ENCODE results near the gene PLVAP. TPM values are rescaled to one million over a fixed set of nuclear protein-coding genes. Genes with fewer than 3 reads are reported as not detected.
A peak's percentile ranks its signal among the peaks of the same experiment; 100 is the strongest.

Gene PLVAP
- total RNA-seq, 1 donor from 2014 or later = 36.9 TPM

DNA sequence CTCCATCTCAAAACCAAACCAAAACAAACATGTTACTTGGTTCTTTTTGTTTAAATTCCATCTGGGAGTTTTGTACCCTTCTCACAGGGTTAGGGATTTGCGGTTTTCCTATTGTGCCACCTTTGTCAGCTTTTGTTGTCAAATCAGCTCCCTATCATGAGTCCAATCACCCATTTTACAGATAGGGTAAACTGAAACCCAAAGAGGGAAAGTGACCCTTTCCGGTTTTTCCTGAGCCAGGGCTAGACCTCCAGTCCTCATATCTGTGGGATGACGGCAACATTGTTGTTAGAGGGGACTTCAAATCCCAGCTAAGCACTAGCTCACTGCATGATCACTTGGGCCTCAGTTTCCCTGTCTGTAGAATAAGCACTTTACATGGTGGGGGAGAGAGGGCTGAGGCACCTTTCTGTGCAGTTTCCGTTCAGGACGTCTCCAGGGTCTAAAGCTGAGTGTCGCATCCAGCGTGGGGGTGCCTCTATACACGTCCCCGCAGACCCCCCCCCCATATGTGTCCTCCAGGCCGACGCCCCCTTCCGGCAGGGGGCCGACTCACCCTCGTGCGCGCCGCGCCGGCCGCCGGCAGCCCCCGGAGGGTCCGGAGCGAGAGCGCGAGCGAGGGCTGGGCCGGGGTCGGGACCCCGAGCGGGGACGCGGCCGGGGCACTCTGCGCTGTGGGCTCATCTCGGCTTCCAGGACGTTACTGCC is 13.0 kb upstream of the PLVAP start:
- intact Hi-C loops (cut with micrococcal nuclease) = loop anchor here (10.0 kb wide), 1 partner anchor 95 kb away; no protein-coding TSS in a partner anchor
- Histone ChIP-seq H3K27me3 (ENCODE audit: low read depth) (peaks cover 46% of the 10 kb centered on the region), H3K36me3 (no peaks in the 10 kb centered on the region), H3K27ac (replicated peaks) (no peak overlapping the region), H3K4me3 (peak overlapping the region; percentile 64), H3K9me3 (replicated peaks) (peaks cover 12% of the 10 kb centered on the region), H3K4me1 (peaks cover 38% of the 10 kb centered on the region)
- TF ChIP-seq CTCF (IDR thresholded peaks at IDR 0.05; ENCODE audit: borderline replicate concordance) = no peak
- DNase-seq = no peak

DNA sequence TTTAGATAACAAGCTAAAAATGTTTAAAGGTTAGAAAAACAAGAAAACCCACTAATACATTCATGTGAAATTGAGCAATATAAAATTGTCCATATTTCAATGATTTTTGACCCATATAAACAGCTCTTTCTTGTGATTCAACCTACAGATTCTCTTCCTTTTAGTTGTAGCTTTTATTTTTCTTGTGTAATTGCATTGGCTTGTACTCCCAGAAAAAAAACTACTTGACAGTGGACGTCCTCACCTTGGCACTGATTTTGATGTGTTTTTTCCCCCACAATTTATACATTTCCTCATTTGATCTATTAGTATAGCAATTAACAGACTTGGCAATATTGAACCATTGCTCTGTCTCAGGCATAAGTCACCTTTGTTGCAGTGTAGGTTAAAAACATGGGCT is 12.1 kb upstream of the PLVAP start:
- peaks cover 30% of the 10 kb centered on the region for H3K4me1 ChIP-seq
- H3K9me3 ChIP-seq (replicated peaks) = peaks cover 12% of the 10 kb centered on the region
- no peaks in the 10 kb centered on the region for H3K36me3 ChIP-seq
- DNase-seq = no peak
- H3K27me3 ChIP-seq (ENCODE audit: low read depth) = peaks cover 38% of the 10 kb centered on the region
- H3K4me3 ChIP-seq = no peak overlapping the region
- H3K27ac ChIP-seq (replicated peaks) = no peak overlapping the region
- intact Hi-C loops (cut with micrococcal nuclease) = loop anchor here (10.0 kb wide), 1 partner anchor 94 kb away; no protein-coding TSS in a partner anchor
- no peak for TF ChIP-seq CTCF (IDR thresholded peaks at IDR 0.05; ENCODE audit: borderline replicate concordance)

DNA sequence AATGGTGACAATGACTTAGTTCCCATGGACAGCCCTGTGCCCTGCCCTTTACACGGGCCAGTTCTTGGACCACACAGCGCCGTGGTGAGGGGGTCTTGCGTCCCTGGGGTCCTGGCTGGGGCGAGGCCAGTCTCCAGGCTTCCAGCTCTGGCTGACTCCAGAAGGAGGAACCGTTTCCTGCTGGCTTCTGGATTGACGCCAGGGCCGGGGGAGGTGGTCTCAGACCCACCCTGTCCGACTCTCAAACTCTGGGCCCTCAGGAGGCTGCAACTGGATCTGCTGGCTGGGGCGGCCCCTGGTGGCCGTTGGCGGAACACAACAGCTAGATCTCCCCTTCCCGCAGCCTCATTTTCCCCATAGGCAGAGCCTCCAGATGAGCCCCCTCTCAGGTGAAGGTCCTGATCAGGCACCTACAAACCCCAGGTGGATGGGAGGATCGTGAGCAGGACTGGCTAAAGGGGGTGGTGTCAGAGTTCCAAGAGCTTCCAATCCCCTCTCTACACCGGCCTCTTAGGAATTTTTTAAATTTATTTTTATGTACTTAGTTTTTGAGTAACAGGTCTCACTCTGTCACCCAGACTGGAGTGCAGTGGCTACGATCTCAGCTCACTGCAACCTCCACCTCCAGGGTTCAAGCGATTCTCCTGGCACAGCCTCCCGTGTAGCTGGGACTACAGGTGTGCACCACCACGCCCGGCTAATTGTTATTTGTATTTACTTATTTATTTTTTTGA is 8.9 kb upstream of the PLVAP start:
- TF ChIP-seq CTCF (IDR thresholded peaks at IDR 0.05; ENCODE audit: borderline replicate concordance) = peak; percentile 94
- Histone ChIP-seq H3K9me3 (replicated peaks) (peaks cover 12% of the 10 kb centered on the region), H3K27me3 (ENCODE audit: low read depth) (peaks cover 7% of the 10 kb centered on the region), H3K27ac (replicated peaks) (no peak overlapping the region), H3K4me1 (peaks cover 26% of the 10 kb centered on the region), H3K4me3 (no peak overlapping the region), H3K36me3 (no peaks in the 10 kb centered on the region)
- intact Hi-C loops (cut with micrococcal nuclease) = loop anchor here (2.0 to 10.0 kb wide), 2 partner anchors 39 to 91 kb away; no protein-coding TSS in a partner anchor
- DNase-seq = peak; percentile 56

DNA sequence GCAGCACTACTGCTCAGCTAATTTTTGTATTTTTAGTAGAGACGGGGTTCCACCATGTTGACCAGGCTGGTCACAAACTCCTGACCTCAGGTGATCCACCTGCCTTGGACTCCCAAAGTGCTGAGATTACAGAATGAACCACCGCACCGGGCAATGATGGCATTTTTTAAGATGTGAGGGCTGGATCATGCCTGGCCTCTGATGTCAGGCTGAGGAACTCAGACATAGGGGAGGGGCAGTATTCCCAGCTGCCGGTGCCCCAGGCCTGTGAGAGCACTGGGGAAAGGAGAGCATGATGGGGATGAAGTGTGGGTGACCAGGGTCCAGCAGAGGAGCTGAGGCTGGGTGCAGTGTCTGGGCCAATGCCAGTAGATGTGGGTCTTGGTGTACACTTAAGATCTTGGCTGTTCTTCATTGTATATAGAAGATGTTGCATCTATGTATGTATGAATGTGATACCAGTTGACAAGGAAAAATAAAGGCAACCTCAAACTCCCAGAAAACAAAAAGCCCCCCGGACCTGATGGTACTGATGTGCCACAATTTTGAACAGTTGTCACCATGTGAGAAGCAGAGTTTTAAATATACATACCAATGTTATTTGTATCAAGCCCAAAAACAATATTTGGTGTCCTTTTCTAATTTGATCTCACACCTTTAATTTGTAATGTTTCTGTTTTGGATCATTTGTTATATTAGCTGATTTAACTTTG is 3.4 kb upstream of the PLVAP start:
- H3K27ac ChIP-seq (replicated peaks) = no peak overlapping the region
- intact Hi-C loops (cut with micrococcal nuclease) = loop anchor here (10.0 kb wide), 1 partner anchor 86 kb away; no protein-coding TSS in a partner anchor

More for the DNA sequence above, 3.4 kb upstream of the PLVAP start:
- Histone ChIP-seq H3K27me3 (ENCODE audit: low read depth) (peaks cover 25% of the 10 kb centered on the region), H3K9me3 (replicated peaks) (peaks cover 5% of the 10 kb centered on the region), H3K4me1 (peaks cover 28% of the 10 kb centered on the region), H3K4me3 (no peak overlapping the region), H3K36me3 (no peaks in the 10 kb centered on the region)
- no peak for DNase-seq
- no peak for TF ChIP-seq CTCF (IDR thresholded peaks at IDR 0.05; ENCODE audit: borderline replicate concordance)
